ENCODE measurements around the gene FBXL4. TPM values are rescaled to one million over a fixed set of nuclear protein-coding genes. Genes with fewer than 3 reads are reported as not detected.

Gene FBXL4
- total RNA-seq, 4 donors from 2014 or later, result 14.7 to 18.4 (median 17.3) TPM

DNA sequence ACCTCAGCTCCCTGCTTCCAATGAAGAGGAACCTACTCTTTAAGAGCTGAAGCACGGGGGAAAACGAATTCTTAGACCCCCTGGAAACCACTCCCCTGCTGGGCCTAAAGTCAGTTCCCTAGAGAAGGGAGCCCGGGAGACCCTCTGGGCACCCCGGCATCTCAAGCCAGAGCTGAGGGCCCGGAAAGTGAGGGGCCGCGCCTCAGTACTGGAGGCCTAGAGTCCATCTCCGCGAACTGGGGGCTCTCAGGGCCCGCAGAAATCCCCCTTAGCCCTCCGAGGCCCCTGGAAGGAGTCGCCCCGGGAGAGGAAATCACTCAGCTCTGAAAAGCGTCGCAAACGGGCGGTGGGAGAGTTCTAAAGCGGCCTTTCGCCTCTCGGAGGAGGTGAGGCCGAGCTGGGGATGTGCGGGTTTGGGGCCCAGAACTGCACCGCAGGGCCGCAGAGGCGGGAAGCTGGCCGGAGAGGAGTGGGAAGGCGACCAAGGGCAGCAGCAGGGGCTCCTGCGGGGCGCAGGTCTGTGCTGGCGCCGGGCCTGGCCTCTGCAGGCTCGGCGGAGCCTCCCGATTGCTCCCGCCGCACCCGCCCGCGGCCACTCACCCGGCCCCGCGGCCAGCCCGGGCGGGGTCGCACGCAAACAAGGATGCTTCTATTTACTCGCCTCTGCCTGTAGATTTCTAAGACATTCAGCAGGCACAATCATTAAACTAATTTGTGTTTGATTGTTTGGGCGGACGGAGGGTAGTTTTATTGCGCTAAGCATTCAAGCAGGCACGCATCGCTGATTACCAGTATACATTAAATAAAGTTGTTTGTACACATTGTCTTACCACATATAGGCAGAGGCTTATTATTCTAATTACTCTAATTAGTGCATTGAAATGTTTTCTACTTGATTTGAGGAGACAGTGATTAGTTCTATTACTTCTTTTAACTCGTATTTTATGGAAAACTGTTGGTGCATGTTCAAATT is 104.2 kb downstream of the FBXL4 start:
- H3K4me3 ChIP-seq (ENCODE audit: low read depth, poor library complexity, severe bottlenecking), result no peak overlapping the region
- TF ChIP-seq, protein P1, sequence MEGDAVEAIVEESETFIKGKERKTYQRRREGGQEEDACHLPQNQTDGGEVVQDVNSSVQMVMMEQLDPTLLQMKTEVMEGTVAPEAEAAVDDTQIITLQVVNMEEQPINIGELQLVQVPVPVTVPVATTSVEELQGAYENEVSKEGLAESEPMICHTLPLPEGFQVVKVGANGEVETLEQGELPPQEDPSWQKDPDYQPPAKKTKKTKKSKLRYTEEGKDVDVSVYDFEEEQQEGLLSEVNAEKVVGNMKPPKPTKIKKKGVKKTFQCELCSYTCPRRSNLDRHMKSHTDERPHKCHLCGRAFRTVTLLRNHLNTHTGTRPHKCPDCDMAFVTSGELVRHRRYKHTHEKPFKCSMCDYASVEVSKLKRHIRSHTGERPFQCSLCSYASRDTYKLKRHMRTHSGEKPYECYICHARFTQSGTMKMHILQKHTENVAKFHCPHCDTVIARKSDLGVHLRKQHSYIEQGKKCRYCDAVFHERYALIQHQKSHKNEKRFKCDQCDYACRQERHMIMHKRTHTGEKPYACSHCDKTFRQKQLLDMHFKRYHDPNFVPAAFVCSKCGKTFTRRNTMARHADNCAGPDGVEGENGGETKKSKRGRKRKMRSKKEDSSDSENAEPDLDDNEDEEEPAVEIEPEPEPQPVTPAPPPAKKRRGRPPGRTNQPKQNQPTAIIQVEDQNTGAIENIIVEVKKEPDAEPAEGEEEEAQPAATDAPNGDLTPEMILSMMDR (IDR thresholded peaks at IDR 0.05), result no peak
- no peak for TF ChIP-seq POLR2A (IDR thresholded peaks at IDR 0.05)
- intact Hi-C loops (cut with DNase I; ENCODE audit: low total_unique reads), result loop anchor here (10.0 kb wide), 1 partner anchor 1349 kb away; no protein-coding TSS in a partner anchor
- DNase-seq (ENCODE audit: low spot score in 2 of 2), result no peak
- WGBS, 2 donors, result 29 to 32% methylated on average over 45 to 49 of the region's 53 CpGs

DNA sequence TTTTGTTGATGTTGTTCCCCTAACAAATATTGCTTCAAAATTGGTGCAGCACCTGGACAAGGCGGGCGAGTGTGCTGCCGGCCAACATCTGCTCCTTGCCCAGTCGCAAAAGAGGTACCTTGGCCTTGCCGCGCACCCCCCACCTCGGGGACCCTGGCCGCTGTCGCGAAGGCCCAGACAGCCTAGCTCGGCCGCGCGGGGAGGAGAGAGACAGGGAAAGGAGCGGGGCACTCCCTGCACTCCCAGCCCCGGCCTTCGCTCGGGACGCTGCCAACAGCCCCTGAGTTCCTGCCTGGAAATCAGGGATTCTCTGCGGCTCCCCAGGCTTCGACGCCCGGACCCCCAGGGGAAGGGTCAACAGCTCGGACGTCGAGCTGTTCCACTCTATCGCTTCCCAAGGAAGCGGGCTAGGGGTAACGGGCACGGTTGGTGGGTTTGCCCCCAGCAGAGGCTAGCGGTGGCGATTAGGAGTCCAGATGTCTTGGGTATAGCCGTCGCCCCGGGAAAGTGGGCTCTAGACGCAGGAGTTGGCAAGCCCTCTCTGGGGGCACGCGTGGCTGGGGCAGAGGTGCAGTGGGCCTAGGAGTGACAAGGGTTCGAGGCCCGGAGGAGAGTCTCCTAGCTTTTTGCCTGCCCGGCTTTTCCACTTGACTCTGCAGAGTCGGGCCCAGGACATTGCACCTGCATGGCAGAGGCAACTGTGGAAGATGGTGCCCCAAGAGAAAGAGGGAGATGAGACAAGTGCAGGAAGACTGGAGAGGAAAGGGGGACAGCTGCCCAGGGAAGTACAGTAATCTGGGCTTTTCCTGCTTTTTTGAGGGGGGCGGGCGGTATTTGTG is 105.2 kb downstream of the FBXL4 start:
- DNase-seq (ENCODE audit: low spot score in 2 of 2), result no peak
- WGBS, 2 donors, result 23 to 29% methylated on average over 37 to 44 of the region's 44 CpGs
- TF ChIP-seq, protein P1 (IDR thresholded peaks at IDR 0.05), result no peak
- no peak for TF ChIP-seq POLR2A (IDR thresholded peaks at IDR 0.05)
- H3K4me3 ChIP-seq (ENCODE audit: low read depth, poor library complexity, severe bottlenecking), result no peak overlapping the region
- intact Hi-C loops (cut with DNase I; ENCODE audit: low total_unique reads), result loop anchor here (10.0 kb wide), 1 partner anchor 1348 kb away; no protein-coding TSS in a partner anchor

- intact Hi-C loops (cut with DNase I; ENCODE audit: low total_unique reads), result loop anchor here (10.0 kb wide), 1 partner anchor 1347 kb away; no protein-coding TSS in a partner anchor
- no peak overlapping the region for H3K4me3 ChIP-seq (ENCODE audit: low read depth, poor library complexity, severe bottlenecking)
- TF ChIP-seq, protein P1 (IDR thresholded peaks at IDR 0.05), result no peak
- TF ChIP-seq POLR2A (IDR thresholded peaks at IDR 0.05), result no peak
- WGBS, 2 donors, result 46 to 50% methylated on average over 9 of the region's 9 CpGs
- no peak for DNase-seq (ENCODE audit: low spot score in 2 of 2)
These were observed 106.0 kb downstream of the FBXL4 start for GRCh38 chr6:98841621-98842341.

GRCh38 chr6:98840996-98841513 is 106.7 kb downstream of the FBXL4 start:
- H3K4me3 ChIP-seq (ENCODE audit: low read depth, poor library complexity, severe bottlenecking), result no peak overlapping the region
- DNase-seq (ENCODE audit: low spot score in 2 of 2), result no peak
- intact Hi-C loops (cut with DNase I; ENCODE audit: low total_unique reads), result loop anchor here (10.0 kb wide), 1 partner anchor 1346 kb away; no protein-coding TSS in a partner anchor
- no peak for TF ChIP-seq POLR2A (IDR thresholded peaks at IDR 0.05)
- TF ChIP-seq, protein P1 (IDR thresholded peaks at IDR 0.05), result no peak

DNA sequence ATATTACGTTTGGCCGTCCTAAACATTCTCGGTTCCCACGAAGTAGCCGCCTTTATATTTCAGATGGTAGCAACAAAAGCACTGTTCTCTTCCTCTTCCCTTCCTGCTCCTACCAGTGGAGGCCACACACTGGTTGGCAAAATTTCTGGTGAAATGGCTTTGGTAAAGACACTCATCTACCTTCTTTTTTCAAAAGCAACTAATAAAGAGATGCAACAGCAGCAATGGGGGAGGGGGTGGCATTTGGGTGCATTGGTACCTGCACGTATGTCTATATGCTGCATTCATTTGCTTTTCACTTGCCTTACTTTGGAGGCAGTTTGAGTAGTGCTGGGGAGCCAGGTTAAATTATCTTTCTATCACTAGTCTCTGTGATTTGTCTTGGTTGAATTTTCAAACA is 107.4 kb downstream of the FBXL4 start:
- no peak overlapping the region for H3K4me3 ChIP-seq (ENCODE audit: low read depth, poor library complexity, severe bottlenecking)
- no peak for TF ChIP-seq POLR2A (IDR thresholded peaks at IDR 0.05)
- TF ChIP-seq, protein P1 (IDR thresholded peaks at IDR 0.05), result no peak
- intact Hi-C loops (cut with DNase I; ENCODE audit: low total_unique reads), result loop anchor here (10.0 kb wide), 1 partner anchor 1346 kb away; no protein-coding TSS in a partner anchor
- 61 to 66% methylated on average over 6 of the region's 6 CpGs for WGBS, 2 donors
- DNase-seq (ENCODE audit: low spot score in 2 of 2), result no peak

Measured in lower leg skin (tissue), 4 donors.